Activated T-cell treated with anti-CD3 and anti-CD28 coated beads, Interleukin-2, amount 50 U/mL, for 4 hours (primary cell): ENCODE measurements around the gene DNAI2. TPM values are rescaled to one million over a fixed set of nuclear protein-coding genes. Genes with fewer than 3 reads are reported as not detected.
A peak's percentile ranks its signal among the peaks of the same experiment; 100 is the strongest.

Experiments used
- ATAC-seq, 2 donors: fragments of 200-7000 bp; cut with Tn5 transposase; one replicate each; pipeline ENCODE4 v1.10.0; 2021
- DNase-seq: peaks from one replicate; pipeline ENCODE4 v3.0.0-alpha.2; 2020
- H3K27me3 Mint-ChIP-seq: one replicate; pipeline ENCODE4 v1.8.0; 2021; ENCODE audit warnings: low read depth, mixed read lengths
- H3K36me3 Mint-ChIP-seq: one replicate; pipeline ENCODE4 v1.8.0; 2022; ENCODE audit warnings: mixed read lengths; ENCODE audit not compliant: insufficient read depth
- H3K4me1 Mint-ChIP-seq: one replicate; pipeline ENCODE4 v1.8.0; 2021; ENCODE audit warnings: low read depth, mixed read lengths
- H3K4me3 Mint-ChIP-seq: one replicate; pipeline ENCODE4 v1.8.0; 2021; ENCODE audit warnings: mild to moderate bottlenecking, moderate library complexity, mixed read lengths
- H3K9me3 Mint-ChIP-seq: one replicate; pipeline ENCODE4 v1.8.0; 2021; ENCODE audit warnings: mixed read lengths
- total RNA-seq, 3 donors: library from RNA; stranded (reverse); gene quantifications; one replicate each; pipeline ENCODE4 v1.2.1, GENCODE V29; 2021

The DNAI2 gene
- total RNA-seq, 3 donors from 2014 or later, result not detected

DNA sequence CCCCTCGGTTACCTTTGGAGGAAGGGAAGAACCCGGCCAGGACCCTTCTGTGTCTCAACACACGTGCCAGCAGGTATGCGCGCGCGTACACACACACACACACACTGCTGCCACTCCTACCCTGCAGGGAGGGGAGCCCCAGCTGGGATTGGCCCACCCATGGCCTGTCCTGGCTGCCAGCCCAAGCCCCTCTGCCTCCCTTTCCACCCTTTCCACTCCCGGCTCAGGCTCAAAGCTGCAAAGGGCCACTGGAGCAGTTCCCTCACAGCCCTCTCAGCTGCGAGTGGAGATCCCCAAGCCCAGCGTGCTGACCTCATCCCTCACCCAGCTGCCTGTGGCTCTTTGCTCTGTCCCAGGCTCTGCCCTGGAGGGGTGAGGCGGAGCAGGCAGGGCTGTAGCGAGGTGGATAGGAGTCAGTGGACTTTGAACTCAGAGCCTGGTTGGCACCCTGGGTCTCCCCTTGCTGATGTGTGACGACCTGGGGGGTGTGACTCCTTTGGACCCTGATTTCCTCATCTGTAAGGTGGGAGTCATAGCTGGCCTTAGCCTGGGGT lies 66.5 kb downstream of the DNAI2 start:
- H3K9me3 Mint-ChIP-seq, result no peaks in the 10 kb centered on the region
- no peak overlapping the region for H3K4me3 Mint-ChIP-seq
- no peak for ATAC-seq
- no peak for DNase-seq
- H3K27me3 Mint-ChIP-seq, result peaks cover 2% of the 10 kb centered on the region
- no peaks in the 10 kb centered on the region for H3K36me3 Mint-ChIP-seq
- H3K4me1 Mint-ChIP-seq, result no peaks in the 10 kb centered on the region

DNA sequence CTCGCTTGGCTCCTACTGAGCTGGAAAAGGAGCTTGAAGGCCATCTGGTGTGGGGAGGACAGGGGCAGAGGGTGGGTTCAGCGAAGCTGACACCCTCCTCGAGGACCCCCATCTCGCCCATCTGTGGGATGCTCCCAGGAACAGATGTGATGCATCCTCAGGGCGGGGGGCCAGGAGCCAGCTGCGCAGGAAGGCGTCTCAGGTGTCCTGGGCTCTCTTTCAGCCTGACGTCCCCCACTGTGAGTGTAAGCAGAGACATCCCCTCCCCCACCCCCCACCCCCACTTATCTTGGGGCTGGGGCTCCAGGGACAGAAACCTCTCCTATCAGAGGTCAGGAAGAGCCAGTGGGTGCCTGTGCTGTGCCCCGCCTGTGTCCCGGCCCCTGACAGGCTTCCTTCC lies 68.2 kb downstream of the DNAI2 start:
- no peak for DNase-seq
- Mint-ChIP-seq H3K4me1 (no peaks in the 10 kb centered on the region), H3K27me3 (peaks cover 2% of the 10 kb centered on the region), H3K9me3 (no peaks in the 10 kb centered on the region), H3K36me3 (no peaks in the 10 kb centered on the region), H3K4me3 (no peak overlapping the region)
- ATAC-seq, result no peak

GRCh38 chr17:74343121-74343520 lies 69.1 kb downstream of the DNAI2 start:
- Mint-ChIP-seq H3K4me3 (no peak overlapping the region), H3K36me3 (no peaks in the 10 kb centered on the region), H3K27me3 (peaks cover 2% of the 10 kb centered on the region), H3K4me1 (no peaks in the 10 kb centered on the region), H3K9me3 (no peaks in the 10 kb centered on the region)
- no peak for DNase-seq
- ATAC-seq, result no peak

DNA sequence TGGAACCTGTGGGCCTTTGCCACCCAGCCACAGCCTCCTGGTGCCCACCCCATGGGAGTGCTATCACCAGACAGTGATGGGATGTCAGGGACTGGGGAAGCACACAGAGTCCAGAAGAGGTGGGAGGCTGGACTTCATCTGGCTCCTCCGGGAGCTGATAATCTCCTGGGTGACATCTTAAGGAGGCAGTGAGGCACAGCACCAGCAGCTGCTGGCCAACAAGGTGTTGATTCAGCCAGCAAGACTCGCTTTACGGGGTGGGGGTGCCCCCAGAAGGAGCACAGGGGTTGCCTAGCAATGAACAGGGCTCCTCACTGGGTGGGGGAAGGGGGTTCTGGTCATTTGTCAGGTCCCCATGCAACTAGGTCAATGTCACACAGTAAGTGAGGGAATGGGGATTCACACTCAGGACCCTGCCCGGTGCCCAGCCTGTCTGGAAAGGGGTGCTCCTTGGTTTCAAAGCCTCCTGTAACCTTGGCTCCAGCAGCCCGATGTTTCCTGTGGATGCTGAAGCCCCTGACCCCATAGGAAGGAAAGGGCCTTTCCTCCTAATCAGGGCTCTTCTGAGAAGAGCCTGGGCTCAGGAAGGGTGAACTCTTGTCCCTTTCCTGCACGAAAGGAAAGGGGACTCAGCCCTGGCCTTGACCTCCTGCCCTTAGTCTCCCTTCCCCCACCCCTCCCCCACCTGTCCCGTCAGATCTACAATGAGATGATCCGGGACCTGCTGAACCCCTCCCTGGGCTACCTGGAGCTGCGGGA lies 69.7 kb downstream of the DNAI2 start:
- Mint-ChIP-seq H3K4me3 (no peak overlapping the region), H3K4me1 (no peaks in the 10 kb centered on the region), H3K36me3 (no peaks in the 10 kb centered on the region), H3K9me3 (no peaks in the 10 kb centered on the region), H3K27me3 (peaks cover 7% of the 10 kb centered on the region)
- DNase-seq, result no peak
- no peak for ATAC-seq

- no peaks in the 10 kb centered on the region for H3K9me3 Mint-ChIP-seq
- H3K4me3 Mint-ChIP-seq, result no peak overlapping the region
- ATAC-seq (no peak), DNase-seq (no peak)
- no peaks in the 10 kb centered on the region for H3K36me3 Mint-ChIP-seq
- peaks cover 10% of the 10 kb centered on the region for H3K27me3 Mint-ChIP-seq
- H3K4me1 Mint-ChIP-seq, result no peaks in the 10 kb centered on the region
These were observed 70.6 kb downstream of the DNAI2 start for GRCh38 chr17:74344658-74345057.

DNA sequence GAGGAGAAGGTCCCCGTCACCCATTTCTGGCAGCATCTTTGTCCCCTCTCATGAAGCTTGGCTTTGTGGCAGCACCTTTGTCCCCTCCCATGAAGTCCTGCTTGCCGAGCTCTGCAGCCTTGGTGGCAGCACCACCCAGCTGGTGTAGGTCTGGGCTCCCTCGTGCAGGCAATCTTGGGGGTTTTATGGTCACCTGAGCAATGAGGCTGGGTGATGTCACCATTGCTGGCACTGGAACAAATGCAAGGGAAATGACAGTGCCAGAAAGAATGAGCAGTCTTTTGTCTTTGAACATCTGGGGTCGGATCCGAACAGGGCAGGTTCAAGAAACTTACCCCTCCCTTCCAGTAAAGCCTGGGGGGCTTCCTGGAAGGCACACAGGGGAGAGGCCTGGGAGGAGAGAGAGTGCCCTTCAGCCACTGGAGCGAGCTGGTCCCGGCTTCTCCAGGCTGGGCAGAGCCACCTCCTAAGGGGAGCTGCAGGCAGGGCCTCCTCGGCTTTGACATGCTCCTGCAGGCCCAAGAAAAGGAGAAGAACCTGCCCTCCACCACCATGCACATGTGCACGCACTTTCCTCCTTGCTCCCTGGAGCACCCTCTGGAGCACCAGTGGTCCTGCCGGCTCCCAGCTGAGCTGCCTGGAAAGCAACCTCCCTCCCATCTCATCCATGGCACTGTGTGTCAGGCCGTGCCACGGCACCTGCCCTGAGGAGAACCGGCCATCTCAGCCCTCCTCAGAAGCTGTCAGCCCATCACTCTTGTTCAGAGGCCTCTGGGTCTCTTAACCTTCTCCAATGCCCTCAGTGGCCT lies 71.6 kb downstream of the DNAI2 start:
- no peak overlapping the region for H3K4me3 Mint-ChIP-seq
- DNase-seq (no peak), ATAC-seq (no peak)
- no peaks in the 10 kb centered on the region for H3K9me3 Mint-ChIP-seq
- peaks cover 17% of the 10 kb centered on the region for H3K27me3 Mint-ChIP-seq
- no peaks in the 10 kb centered on the region for H3K4me1 Mint-ChIP-seq
- no peaks in the 10 kb centered on the region for H3K36me3 Mint-ChIP-seq

- H3K9me3 Mint-ChIP-seq, result no peaks in the 10 kb centered on the region
These were observed 73.6 kb downstream of the DNAI2 start for GRCh38 chr17:74347646-74348045.

GRCh38 chr17:74349120-74349519 lies 75.1 kb downstream of the DNAI2 start:
- Mint-ChIP-seq H3K4me3 (no peak overlapping the region), H3K27me3 (peaks cover 38% of the 10 kb centered on the region), H3K4me1 (peaks cover 4% of the 10 kb centered on the region), H3K36me3 (no peaks in the 10 kb centered on the region), H3K9me3 (no peaks in the 10 kb centered on the region)
- DNase-seq, result no peak
- no peak for ATAC-seq

More at GRCh38 chr17:74347646-74348045, 73.6 kb downstream of the DNAI2 start:
- H3K4me1 Mint-ChIP-seq, result no peaks in the 10 kb centered on the region
- ATAC-seq (no peak), DNase-seq (no peak)
- peaks cover 25% of the 10 kb centered on the region for H3K27me3 Mint-ChIP-seq
- H3K4me3 Mint-ChIP-seq, result no peak overlapping the region
- H3K36me3 Mint-ChIP-seq, result no peaks in the 10 kb centered on the region

- no peak for ATAC-seq
- Mint-ChIP-seq H3K4me3 (no peak overlapping the region), H3K27me3 (peaks cover 50% of the 10 kb centered on the region), H3K36me3 (no peaks in the 10 kb centered on the region), H3K9me3 (no peaks in the 10 kb centered on the region), H3K4me1 (peaks cover 5% of the 10 kb centered on the region)
- no peak for DNase-seq
These were observed 76.5 kb downstream of the DNAI2 start for GRCh38 chr17:74350486-74350885.

GRCh38 chr17:74351552-74352210 lies 77.6 kb downstream of the DNAI2 start:
- no peak for DNase-seq
- H3K4me3 Mint-ChIP-seq, result no peak overlapping the region
- H3K27me3 Mint-ChIP-seq, result peaks cover 60% of the 10 kb centered on the region
- no peaks in the 10 kb centered on the region for H3K9me3 Mint-ChIP-seq
- peaks cover 5% of the 10 kb centered on the region for H3K4me1 Mint-ChIP-seq
- no peaks in the 10 kb centered on the region for H3K36me3 Mint-ChIP-seq
- peak; percentile 26 to 40 for ATAC-seq

DNA sequence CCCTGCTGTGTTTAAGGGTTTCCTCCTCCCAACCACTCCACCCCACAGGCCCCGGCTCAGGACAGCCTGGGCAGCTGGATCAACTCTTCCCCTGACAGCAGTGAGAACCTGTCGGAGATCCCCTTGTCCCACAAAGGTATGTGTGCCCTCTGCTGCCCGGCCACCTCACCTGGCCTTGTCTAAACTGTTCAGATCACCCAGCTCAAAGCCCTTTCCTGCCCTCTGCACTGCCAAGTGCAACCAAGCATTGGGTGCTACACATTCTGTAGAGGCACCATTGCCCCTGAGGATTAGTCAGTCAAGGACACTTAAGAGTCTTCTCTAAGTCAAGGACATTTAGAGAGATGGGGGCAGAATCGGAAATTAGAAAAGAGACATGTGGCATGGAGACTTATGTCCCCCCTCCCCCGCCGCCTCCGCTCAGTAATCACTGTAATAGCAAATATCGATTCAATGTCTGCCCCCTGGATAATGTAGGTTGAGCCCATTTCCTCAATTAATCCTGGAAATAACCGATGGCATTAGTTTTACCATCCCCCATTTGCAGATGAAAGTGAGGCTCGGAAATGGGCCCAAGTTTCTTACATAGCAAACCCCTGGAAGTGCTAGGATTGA lies 79.5 kb downstream of the DNAI2 start:
- ATAC-seq (no peak), DNase-seq (no peak)
- H3K27me3 Mint-ChIP-seq, result peaks cover 68% of the 10 kb centered on the region
- H3K9me3 Mint-ChIP-seq, result no peaks in the 10 kb centered on the region
- H3K4me1 Mint-ChIP-seq, result peaks cover 9% of the 10 kb centered on the region
- H3K36me3 Mint-ChIP-seq, result no peaks in the 10 kb centered on the region
- H3K4me3 Mint-ChIP-seq, result no peak overlapping the region

DNA sequence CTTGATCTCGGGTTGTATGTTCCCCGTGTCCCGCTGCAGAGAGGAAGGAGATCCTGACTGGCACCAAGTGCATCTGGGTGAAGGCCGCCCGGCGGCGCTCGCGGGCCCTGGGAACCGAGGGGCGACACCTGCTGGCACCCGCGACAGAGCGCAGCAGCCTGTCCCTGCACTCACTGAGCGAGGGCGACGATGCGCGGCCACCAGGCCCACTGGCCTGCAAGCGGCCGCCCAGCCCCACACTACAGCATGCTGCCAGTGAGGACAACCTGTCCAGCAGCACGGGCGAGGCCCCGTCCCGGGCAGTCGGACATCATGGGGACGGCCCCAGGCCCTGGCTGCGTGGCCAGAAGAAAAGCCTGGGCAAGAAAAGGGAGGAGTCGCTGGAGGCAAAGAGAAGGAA lies 80.1 kb downstream of the DNAI2 start:
- peak; percentile 22 for DNase-seq
- no peak overlapping the region for H3K4me3 Mint-ChIP-seq

DNA sequence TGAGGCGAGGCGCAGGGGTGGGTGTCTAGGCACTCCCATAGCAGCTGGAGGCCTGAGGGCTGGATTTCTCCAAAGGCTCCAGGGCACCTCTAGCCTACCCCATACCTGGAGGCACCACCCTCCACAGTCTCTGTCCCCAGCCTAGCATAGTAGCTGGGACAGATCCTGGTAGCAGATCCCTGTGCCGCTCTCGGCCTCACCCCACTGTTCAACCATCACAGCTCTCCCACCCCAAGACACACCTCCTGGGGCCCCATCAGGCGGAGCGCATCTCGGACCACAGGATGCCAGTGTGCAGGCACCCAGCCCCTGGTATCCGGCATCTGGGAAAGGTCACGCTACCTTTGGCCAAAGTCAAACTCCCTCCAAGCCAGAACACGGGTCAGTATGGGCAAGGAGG lies 80.5 kb downstream of the DNAI2 start:
- Mint-ChIP-seq H3K9me3 (no peaks in the 10 kb centered on the region), H3K4me1 (peaks cover 10% of the 10 kb centered on the region), H3K4me3 (no peak overlapping the region), H3K36me3 (no peaks in the 10 kb centered on the region), H3K27me3 (peaks cover 69% of the 10 kb centered on the region)
- DNase-seq, result no peak
- no peak for ATAC-seq

More for the DNA sequence above, 80.1 kb downstream of the DNAI2 start:
- Mint-ChIP-seq H3K4me1 (peaks cover 10% of the 10 kb centered on the region), H3K27me3 (peaks cover 68% of the 10 kb centered on the region), H3K9me3 (no peaks in the 10 kb centered on the region), H3K36me3 (no peaks in the 10 kb centered on the region)
- peak; percentile 61 to 68 for ATAC-seq

DNA sequence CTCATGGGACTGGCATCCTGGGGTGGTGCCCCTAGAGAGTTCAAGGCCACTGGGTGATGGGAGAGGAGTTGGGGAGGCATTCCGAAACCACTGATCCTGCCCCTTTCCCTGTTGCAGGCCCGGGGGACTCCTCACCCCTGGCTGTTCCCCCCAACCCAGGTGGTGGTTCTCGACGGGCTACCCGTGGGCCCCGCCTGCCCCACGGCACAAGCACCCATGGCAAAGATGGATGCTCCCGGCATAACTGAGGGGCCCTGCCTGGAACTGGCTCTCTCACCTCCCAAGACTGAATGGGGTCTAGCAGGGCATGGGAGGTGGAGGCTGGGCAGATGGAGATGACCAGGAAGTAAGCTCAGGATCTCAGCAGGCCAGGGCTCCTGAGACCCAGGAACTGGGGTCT lies 81.0 kb downstream of the DNAI2 start:
- peaks cover 10% of the 10 kb centered on the region for H3K4me1 Mint-ChIP-seq
- no peak for DNase-seq
- ATAC-seq, result no peak
- no peaks in the 10 kb centered on the region for H3K36me3 Mint-ChIP-seq
- no peak overlapping the region for H3K4me3 Mint-ChIP-seq
- peaks cover 68% of the 10 kb centered on the region for H3K27me3 Mint-ChIP-seq
- no peaks in the 10 kb centered on the region for H3K9me3 Mint-ChIP-seq
